NOMO-1 treated with dmso at 0.1 percent for 144 hours (cell line): ENCODE measurements around the gene FCGR3B.
"Not testable (repeated sequence)": the region's sequence is repeated elsewhere in the genome, so short reads cannot be mapped to it uniquely, and the experiment has no call there.

Experiments used
- DNase-seq: peaks from one replicate; lab custom pipeline; 2025; ENCODE audit not compliant: unreplicated experiment; lab: John Stamatoyannopoulos, UW

Gene FCGR3B

DNA sequence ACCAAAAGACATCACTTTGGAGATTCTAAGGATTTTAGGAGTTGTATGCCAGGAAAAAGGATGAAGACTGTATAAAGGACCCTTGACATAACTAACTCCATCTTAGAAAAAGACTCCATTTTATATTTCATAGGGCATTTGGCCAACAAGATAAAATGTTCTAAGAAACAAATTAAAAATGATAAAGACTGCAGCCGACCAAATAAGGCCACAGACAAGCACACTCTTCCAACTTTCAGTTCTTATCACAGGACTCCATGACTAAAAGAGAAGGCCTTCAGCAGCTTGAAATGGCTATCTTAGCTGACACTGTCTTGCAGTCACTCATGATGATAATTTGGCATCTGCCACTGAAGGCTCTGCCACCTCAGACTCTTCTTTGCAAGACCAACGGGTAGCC lies 8.2 kb upstream of the FCGR3B start:
- not testable (repeated sequence) for DNase-seq

DNA sequence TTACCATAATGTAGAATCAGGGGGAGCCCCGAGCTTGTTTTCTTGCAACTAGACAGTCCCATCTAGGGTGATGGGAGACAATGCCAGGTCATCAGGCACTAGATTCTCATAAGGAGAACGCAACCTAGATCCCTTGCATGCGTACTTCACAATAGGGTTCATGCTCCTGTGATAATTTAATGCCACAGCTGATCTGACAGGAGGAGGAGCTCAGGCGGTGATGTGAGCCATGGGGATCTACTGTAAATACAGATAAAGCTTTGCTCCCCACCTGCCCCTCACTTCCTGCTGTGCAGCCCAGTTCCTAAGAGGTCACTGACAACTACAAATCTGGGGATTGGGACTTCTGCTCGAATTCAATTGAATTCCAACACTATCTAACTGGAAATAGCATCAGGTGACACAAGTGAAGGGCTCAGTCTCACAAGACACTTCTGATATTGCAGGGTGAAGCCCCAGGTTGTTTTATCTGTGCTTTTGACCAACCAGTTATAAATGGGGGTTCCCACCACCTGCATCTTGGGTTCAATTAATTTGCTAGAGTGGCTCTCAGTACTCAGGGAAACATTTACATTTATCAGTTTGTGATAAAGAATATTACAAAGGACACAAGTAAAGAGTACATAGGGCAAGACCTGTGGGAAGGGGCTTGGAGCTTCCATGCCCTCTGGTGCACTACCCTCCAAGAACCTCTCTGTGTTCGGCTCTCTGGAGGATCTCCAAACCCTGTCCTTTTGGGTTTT lies 7.4 kb upstream of the FCGR3B start:
- not testable (repeated sequence) for DNase-seq

DNA sequence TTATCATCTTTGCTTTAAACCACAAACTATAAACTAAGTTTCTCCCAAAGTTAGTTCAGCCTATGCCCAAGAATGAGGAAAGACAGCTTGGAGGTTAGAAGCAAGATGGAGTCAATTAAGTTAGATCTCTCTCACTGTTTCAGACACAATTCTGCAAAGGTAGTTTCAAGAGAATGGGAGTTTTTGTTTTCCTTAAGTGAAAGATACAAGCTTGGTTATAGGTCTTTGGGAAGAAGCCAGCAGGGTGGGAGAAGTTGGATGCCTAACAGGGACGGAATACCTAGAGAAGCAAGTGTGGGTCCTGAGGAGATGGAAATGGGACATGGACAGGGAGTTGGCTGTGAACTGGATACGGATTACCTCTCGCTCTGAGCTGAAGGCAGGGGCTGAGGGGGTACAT lies 6.0 kb upstream of the FCGR3B start:
- not testable (repeated sequence) for DNase-seq

DNA sequence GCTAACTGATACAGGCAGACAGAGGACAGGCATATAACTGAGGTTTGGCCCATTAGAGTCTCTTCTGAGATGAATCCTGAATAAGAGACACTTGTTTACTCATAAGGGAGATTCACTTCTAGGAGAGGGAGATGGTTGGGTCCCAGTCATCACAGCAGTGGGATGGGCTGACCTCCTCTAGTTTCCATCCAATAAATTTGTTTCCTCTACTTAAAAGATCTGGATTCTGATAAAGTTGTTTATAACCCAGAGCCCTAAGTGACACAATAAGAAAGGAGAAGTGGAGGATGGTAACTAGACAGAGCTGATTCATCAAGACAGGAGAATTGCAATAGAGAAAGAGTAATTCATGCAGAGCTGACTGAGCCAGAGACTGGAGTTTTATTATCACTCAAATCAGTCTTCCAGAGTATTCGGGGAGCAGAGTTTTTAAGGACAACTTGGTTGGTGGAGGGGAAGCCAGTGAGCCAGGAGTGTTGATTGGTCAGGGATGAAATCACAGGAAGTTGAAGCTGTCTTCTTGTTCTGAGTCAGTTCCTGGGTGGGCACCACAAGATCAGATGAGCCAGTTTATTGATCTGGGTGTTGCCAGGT lies 5.3 kb upstream of the FCGR3B start:
- not testable (repeated sequence) for DNase-seq

DNA sequence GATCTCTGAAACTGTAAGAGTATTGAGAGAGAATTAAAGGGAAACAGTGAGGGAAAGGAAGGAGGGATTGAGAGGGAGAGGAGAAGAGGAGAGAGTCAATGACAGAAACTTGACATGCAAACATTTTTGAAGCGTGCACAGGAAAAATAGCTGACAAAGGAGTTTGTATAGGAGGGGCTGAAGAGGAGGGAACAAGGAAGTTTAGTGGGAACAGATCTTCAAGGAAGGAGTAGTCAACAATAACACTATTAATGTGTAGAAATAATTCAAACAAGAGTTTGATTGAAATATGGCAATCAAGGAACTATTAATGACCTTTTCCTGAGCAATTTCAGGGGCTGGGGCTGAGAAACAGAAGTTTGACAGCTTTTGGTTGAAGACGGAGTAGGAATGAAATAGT lies 4.0 kb upstream of the FCGR3B start:
- not testable (repeated sequence) for DNase-seq

DNA sequence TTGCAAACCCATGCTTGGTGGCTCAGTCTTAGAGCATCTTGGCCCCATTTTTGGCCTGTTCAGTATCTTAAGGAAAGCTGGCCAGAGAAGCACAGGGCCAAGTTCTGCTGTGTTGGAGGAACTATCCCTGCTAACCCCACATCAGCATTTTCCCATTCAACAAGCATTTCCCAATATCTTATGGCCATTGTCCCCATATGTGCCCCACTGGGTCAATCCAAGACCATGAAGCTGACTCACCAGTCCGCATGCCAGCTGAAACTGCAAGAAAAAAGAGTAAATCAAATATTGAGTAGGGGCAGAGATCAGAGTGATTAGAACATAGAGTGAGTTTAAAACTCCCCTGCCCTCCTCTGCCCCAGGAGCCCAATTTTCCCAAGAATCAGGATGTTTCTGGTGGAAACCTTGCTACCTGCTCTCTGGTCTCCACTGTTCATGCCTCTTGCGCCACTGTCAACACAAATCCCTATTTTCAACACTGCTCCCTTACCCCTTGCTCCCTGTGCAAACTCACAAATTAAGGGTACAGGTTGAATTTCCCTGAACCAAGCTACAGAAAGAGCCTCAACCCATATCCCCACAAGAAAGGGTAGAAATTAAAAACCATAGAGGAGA lies 741 bp downstream of the FCGR3B start:
- DNase-seq = not testable (repeated sequence)

DNA sequence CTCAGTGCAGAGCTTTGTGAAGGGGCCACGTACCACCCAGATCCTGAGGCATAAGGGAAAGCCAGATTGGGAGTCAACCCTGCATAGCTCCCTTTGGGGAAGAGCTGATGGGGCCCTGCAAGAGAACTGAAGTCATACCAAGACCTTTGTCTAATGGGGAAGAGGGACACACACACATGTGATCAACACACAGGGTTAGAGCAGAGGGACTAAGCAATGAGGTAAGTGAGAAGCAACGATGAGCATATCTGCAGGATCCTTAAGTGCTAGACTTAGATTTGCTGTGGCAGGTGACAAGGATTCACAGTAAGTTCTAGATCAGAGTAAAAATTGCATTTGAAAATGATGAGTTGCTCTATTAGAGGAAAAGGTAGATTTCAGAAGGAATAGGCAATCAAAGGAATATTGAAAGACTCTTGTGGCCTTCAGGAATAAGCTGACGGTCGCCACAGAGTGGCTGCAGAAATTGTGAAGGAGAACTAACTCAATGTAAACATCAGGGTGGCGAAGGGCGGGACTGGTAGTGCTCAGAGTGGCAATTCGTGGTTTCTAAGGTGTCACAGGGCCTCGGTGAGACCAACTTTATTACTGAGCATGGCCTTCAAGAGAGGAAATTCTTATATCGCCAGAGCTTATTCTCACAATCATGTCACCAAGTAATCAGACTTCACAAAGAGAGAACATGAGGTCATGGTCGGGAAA lies 4.4 kb downstream of the FCGR3B start:
- DNase-seq = not testable (repeated sequence)

DNA sequence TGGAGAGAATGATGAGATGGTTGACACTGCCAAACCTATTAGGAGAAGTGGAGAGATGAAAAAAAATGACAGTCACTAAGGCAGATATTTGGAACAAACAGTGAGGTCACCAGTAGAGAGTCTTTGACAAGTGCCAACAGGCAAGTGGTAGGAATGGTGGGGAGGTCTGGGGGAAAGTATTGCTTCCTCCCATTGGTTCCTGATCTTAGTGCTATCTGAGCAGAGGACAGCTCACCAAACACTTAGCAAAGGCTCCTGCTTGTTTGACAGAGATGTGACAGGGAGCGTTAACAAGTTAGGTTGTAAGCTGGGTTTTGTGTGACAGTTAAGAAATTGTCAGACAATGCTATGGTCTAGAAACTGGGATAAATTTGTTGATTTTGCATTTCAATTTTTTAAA lies 6.4 kb downstream of the FCGR3B start:
- not testable (repeated sequence) for DNase-seq

DNA sequence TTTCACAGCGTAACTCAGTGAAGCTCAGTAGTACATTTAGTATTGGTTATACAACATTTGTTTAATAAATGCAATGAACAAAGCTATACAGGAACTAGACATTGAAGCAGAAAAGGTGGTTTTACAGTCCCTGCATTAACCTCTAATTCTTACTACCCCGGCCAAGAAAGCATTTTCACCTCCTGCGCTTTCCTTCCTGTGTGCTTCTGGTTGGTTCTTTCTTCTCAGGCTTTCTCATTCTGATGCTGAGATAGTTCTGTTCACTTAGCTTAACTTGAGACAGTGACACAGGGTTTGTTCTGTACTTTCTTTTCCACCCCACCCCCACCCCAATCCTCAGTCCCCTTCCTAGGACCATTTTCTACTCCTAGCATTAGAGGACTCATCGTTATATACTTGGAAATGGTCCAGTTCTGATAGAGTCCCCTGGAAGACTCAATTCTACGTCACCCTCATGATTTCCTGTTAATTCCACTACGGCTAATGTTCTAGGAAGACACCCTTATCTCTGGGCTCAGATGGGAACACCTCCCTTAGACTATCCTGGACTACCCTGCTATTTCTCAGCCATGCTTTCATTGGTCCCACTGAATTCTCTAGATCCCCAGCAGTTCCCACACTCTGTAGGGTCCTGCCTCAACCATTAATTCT lies 7.5 kb downstream of the FCGR3B start:
- not testable (repeated sequence) for DNase-seq

DNA sequence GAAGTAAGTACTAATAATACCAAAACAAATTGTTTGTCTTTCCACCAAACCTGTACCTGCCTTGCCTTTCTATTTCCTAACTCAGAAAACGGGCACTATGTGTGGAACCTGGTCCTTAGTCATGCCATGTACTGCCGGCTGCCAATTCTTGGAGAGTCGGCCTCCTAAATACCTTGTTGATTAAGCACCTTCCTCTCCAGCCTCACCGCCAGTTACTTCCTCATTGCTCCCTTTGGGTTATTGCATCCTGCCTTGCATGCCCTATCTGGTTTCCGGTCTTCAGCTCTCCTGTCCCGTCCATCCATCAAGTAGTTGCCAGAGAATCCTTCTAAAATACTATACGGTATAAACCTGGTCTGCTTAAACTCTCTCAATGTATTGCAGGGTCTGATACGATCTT lies 8.9 kb downstream of the FCGR3B start:
- peak; percentile 21 for DNase-seq

DNA sequence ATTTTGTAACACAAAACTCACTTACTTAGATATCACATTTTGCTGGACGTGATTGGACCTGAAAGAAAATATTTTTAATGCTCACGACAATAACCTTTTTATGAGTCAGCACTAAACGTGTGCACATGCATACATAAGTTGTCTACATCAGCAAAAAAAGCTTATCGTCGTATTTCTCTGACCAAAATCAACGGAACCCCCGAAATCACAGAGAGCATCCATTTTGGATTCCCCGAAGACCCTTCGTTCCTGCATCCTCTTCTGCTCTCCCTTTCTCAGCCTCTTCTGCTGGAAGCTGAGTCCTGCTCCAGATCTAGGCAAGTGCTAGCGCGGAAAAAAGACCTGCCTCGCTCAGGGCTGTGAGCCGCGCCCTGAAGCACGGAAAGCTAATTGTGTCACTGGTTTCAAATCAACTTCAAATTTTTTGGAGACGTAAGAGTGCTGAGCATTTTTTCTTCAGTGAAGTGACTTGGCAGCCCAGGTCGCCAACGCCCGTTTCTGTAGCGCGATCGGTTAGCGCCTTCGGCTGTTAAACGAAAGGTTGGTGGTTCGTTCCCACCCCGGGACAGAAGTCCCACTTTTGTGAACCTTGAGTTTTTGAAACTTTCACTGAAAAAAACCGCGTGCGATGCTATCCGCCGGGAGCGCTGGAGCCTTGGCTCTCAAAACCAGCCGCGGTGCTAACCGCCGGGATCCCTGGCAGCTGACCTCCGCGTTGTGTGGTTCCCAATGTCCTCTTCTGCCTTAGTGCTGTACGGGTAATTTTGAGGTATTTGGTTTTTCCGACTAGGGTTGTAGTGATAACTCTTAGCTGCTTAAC lies 9.6 kb downstream of the FCGR3B start:
- peak; percentile 33 for DNase-seq

DNA sequence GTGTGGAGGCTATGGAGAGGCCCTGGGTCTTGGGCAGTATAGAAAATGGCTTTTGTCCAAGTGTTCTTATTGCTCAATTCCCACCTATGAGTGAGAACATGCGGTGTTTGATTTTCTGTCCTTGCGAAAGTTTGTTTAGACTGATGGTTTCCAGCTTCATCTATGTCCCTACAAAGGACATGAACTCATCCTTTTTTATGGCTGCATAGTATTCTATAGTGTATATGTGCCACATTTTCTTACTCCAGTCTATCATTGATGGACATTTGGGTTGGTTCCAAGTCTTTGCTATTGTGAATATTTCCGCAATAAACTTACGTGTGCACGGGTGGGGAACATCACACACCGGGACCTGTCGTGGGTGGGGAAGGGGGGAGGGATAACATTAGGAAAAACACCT lies 10.6 kb downstream of the FCGR3B start:
- DNase-seq = not testable (repeated sequence)

DNA sequence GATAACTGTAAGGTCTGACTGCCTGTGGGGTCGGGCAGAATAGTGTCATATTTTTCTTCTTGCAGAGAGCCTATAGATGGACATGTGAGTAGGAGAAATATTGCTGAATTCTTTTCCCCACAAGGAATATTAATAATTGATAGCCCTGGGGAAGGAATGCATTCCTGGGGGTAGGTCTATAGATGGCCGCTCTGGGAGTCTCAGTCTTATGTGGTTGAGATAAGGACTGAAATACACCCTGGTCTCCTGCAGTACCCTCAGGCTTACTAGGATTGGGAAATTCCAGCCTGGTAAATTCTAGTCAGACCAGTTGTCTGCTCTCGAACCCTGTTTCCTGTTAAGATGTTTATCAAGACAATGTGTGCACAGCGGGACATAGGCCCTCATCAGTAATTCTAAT lies 12.5 kb downstream of the FCGR3B start:
- DNase-seq = not testable (repeated sequence)

DNA sequence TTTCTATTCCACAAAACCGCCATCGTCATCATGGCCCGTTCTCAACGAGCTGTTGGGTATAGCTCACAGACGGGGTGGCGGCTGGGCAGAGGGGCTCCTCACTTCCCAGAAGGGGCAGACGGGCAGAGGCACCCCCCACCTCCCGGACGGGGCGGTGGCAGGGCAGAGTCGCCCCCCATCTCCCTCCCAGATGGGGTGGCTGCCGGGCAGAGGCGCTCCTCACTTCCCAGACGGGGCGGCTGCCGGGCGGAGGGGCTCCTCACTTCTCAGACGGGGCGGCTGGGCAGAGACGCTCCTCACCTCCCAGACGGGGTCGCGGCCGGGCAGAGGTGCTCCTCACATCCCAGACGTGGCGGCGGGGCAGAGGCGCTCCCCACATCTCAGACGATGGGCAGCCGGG lies 14.6 kb downstream of the FCGR3B start:
- not testable (repeated sequence) for DNase-seq

DNA sequence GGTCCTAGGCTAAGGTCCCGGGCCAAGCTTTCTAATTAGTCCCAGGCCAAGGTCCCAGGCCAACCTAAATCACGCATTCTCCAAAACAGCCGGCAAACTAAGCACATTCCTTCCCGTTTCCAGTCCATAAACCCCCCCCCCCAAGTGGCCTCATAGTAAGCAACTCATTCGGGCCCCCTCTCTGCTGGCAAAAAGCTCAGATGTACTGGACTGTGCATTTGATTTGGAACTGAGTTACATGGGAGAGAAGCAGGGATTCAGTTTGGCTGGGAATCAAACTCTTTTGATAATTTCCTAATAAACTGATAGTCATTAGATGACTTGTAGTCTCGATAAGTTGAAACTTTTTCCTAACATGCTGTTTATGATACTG lies 17.8 kb downstream of the FCGR3B start:
- DNase-seq = not testable (repeated sequence)

DNA sequence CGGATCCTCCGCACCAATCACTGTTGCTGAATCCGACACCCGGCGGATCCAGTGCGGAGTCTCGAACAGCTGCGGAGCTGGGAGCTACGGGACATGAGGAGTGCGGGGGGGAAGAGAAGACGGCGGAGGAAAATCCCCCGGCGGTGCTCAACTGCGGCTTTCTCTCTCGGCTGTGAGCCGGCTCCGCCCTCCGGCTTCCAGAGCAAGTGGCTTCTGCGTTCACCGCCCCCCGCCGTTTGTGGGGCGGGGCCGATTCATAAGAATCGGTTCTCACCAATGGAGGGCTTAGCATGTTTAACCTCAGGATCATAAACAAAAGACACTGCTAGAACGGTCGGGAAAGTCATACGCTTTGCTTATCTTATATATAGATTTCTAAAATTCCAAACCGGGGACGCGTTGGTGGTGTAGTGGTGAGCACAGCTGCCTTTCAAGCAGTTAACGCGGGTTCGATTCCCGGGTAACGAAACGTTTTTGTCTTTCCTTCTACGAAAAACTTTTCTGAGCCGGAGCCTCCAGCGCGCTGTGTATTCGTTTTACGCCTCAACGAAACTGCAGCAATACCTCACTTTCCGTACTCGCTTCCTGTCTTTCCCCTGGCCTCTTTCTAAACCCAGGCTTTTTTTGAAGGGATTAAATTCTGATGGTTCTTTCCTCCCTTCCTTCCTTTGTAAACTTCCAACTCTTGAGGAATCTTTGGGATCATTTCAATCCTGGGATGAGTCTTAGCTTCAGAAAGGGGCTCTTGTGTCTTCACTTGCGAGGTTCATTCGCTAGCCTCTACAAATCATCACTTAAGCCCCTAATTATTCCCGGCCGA lies 18.4 kb downstream of the FCGR3B start:
- DNase-seq = peak; percentile 95

DNA sequence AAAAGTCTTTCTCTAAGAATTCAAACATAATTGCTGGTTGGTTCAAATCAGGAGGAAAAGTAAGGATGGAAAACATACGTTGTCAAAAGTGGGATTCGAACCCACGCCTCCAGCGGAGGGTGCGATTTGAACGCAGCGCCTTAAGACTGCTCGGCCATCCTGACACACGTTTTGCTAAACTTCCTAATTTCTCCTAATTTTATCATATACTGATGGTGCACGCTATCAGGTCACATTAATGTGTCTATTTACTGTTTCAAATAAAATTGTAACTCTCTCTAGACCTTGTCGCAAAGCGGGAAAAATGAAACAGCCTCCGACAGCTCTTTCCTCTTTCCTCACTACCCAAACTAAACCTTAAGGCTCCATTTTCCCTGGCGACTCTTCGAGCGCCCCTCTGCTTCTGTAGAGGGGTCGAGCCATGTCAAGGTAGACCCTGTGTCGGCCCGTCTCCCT lies 19.1 kb downstream of the FCGR3B start:
- DNase-seq = peak; percentile 50

DNA sequence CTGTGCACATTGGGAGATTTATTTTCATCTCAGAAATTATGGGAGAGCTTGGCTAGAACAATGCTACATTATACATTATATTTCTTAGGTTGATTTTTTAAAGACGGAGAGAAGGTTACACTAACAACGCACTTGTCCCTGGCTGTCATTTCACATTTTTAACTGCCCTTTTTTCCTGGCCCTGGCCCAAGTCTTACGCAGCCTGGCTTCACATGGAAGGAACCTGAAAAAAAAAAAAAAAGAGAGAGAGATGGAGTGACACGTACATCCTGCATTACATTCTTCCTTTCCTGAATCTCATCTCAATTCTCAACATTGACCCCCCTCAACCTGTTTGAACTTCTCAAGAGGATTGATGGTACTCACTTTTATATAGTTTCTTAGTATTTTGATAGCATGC lies 20.8 kb downstream of the FCGR3B start:
- not testable (repeated sequence) for DNase-seq
